GM19395 (cell line): ENCODE measurements around the gene HOMER1.

Experiments used
- ATAC-seq: cut with Tn5 transposase; IDR thresholded peaks from one replicate; pipeline ENCODE4 v1.9.1; 2021; ENCODE audit warnings: mild to moderate bottlenecking, moderate library complexity; ENCODE audit not compliant: unreplicated experiment

HOMER1 gene

GRCh38 chr5:79513704-79514390, at the start of gene HOMER1:
TSS of gene HOMER1 (minus strand) at chr5:79514134. CDS start at chr5:79512774, 1,360 bp downstream.
- peak; percentile 63 for ATAC-seq

- ATAC-seq = no peak
Observed at GRCh38 chr5:79563247-79563590, 49.3 kb upstream of the HOMER1 start.

GRCh38 chr5:79562351-79563246, 48.7 kb upstream of the HOMER1 start:
- no peak for ATAC-seq

- peak; percentile 50 for ATAC-seq
Observed at GRCh38 chr5:79561525-79561893, 47.6 kb upstream of the HOMER1 start.

- ATAC-seq = peak; percentile 84
Observed at GRCh38 chr5:79560771-79561524, 47.0 kb upstream of the HOMER1 start.

GRCh38 chr5:79555418-79555817, 41.5 kb upstream of the HOMER1 start:
- ATAC-seq = no peak

- no peak for ATAC-seq
Observed at GRCh38 chr5:79552984-79553383, 39.0 kb upstream of the HOMER1 start.

- no peak for ATAC-seq
Observed at GRCh38 chr5:79547982-79548381, 34.0 kb upstream of the HOMER1 start.

- ATAC-seq = no peak
Observed at GRCh38 chr5:79547429-79547822, 33.5 kb upstream of the HOMER1 start.

GRCh38 chr5:79546782-79547428, 33.0 kb upstream of the HOMER1 start:
- no peak for ATAC-seq

GRCh38 chr5:79544131-79544530, 30.2 kb upstream of the HOMER1 start:
- no peak for ATAC-seq

GRCh38 chr5:79540939-79541338, 27.0 kb upstream of the HOMER1 start:
- no peak for ATAC-seq

- no peak for ATAC-seq
Observed at GRCh38 chr5:79536193-79536906, 22.4 kb upstream of the HOMER1 start.

- ATAC-seq = no peak
Observed at GRCh38 chr5:79535477-79536192, 21.7 kb upstream of the HOMER1 start.

- ATAC-seq = no peak
Observed at GRCh38 chr5:79529110-79529509, 15.2 kb upstream of the HOMER1 start.

- ATAC-seq = no peak
Observed at GRCh38 chr5:79527431-79527830, 13.5 kb upstream of the HOMER1 start.

GRCh38 chr5:79526928-79527327, 13.0 kb upstream of the HOMER1 start:
- no peak for ATAC-seq

- no peak for ATAC-seq
Observed at GRCh38 chr5:79526493-79526892, 12.6 kb upstream of the HOMER1 start.

GRCh38 chr5:79521156-79521555, 7.2 kb upstream of the HOMER1 start:
- no peak for ATAC-seq

- ATAC-seq = no peak
Observed at GRCh38 chr5:79518718-79519117, 4.8 kb upstream of the HOMER1 start.
